Measurements from ENCODE around the gene SELENBP1.

Gene SELENBP1

DNA sequence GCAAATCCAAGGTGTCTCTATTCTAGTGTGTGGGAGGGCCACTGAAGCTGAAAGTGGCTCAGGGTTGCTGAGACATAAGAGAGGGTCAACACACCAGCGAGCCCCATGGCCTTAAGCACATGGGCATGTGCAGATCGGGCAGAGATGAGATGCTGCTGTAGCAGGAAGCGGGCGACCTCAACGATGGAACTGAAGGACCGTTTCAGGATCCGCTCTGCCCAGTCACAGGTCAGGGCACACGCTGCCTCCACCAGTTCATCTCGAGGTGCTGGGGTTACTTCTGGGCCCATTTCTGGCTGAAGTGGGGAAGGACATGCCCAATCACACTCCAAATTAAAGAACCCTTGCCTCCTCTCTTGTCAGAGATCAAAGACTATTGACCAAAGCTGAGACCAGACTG, 28.9 kb downstream of the SELENBP1 start:
- DNase-seq (ENCODE audit: low read depth), result no peak

- no peak for DNase-seq (ENCODE audit: low read depth)
These were observed 29.9 kb downstream of the SELENBP1 start for GRCh38 chr1:151342569-151342968.

DNA sequence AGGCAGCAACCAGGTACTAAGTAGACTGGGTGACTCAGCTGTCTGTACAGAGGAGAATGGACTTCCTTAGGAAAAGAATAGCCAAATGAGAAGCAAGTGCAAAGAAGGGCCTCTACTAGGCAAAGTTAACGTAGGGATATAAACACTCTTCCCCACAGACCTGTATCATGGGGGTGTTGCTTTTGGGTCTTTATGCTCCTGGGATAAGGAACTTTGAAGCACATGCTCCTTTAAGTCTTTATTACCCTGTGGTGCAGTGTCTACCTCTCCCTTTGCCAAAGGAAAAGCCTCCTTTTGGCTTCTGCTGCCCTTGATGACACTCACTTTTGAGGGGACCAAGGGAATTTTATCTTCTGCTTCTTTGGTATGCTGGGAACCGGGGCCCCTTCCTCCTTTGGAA, 30.5 kb downstream of the SELENBP1 start:
- no peak for DNase-seq (ENCODE audit: low read depth)

- DNase-seq (ENCODE audit: low read depth), result peak; percentile 83
These were observed 31.4 kb downstream of the SELENBP1 start for GRCh38 chr1:151340870-151341754.

- DNase-seq (ENCODE audit: low read depth), result no peak
These were observed 35.9 kb downstream of the SELENBP1 start for GRCh38 chr1:151336556-151336955.

GRCh38 chr1:151334822-151335221, 37.7 kb downstream of the SELENBP1 start:
- DNase-seq (ENCODE audit: low read depth), result no peak

DNA sequence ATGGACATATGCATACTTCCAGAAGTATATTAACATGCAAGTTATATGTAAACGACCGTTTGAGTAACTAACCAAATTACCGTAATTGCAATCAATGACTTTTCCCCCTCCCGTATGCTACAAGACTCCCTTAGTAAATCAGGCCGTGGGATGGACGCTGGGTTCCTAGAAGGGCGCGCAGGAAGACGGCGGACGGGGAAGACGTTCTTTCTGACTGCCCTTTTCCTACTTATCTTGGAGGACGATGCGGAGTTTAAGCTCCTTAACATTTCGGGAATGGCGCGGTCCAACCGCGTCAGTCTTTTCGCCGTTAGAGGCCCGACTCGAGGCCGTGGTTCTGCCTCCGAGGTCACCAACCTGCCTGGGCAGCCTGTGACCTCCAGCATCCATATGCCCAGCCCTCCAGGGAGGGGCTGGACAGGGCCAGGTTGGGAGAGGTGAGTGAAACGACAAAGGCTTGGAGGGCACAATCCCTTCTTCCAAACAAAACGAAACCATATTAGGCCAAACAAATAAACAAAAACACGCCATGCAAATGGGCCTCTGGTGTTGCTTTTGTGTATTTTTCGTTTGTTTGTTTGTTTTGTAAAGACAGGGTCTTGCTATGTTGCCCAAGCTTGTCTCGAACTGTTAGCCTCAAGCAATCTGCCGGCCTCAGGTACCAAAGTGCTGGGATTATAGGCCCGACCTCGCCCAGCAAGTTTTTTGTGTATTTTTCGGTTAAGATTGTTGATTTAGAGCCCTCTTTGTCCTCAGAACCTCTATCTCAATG, 44.4 kb downstream of the SELENBP1 start:
- no peak for DNase-seq (ENCODE audit: low read depth)

GRCh38 chr1:151327223-151327902, 45.1 kb downstream of the SELENBP1 start, which contains the start of gene PI4KB:
Gene PI4KB, minus strand, starts transcription at chr1:151327416. Its CDS starts 10,935 bp downstream, at chr1:151316481.
- peak; percentile 99 for DNase-seq (ENCODE audit: low read depth)

GRCh38 chr1:151326619-151327222, 45.8 kb downstream of the SELENBP1 start:
- DNase-seq (ENCODE audit: low read depth), result peak; percentile 55

GRCh38 chr1:151325646-151326429, 46.7 kb downstream of the SELENBP1 start:
- peak; percentile 67 for DNase-seq (ENCODE audit: low read depth)

DNA sequence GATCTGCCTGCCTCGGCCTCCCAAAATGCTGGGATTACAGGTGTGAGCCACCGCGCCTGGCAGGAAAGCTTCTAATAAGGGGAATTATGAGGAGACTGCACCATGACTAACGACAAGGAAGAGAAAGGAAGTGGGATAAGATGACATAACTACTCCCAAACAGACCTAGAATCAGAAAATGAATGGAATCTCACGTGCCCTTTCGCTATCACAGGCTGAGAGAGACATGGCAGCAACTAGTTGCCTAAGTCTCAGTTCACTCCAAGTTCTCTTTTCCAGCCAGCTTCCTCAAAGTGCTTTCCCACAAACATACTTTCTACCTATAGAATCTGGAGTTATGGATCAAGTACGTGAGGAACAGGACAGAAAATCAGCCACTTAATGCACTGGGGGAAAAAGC, 47.3 kb downstream of the SELENBP1 start:
- DNase-seq (ENCODE audit: low read depth), result peak; percentile 37

DNA sequence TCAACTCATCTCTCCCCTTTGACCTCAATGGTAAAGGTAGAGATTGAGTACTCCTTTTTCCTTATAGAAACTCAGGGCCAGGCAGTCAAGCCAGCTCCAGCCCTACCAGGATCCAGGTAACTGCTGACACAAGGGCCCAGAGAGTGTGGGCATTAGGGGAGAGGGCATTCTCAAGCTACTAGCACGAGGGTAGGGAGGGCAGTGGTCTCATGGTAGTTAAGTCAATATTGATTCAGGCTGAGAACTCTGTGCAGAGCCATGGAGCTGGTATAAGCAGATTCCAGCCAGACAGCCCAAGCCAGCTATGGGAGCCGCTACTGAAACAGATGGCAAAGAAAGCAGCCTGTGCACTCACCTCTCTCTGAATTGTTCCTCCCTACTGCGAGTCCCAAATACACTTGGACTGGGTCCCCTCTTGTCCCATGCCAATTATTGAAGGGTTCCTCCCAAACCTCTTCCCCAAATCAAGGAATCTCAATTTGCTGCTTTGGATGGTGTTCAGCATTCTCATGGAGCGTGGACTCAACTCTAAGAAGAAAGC, 48.0 kb downstream of the SELENBP1 start:
- DNase-seq (ENCODE audit: low read depth), result no peak

DNA sequence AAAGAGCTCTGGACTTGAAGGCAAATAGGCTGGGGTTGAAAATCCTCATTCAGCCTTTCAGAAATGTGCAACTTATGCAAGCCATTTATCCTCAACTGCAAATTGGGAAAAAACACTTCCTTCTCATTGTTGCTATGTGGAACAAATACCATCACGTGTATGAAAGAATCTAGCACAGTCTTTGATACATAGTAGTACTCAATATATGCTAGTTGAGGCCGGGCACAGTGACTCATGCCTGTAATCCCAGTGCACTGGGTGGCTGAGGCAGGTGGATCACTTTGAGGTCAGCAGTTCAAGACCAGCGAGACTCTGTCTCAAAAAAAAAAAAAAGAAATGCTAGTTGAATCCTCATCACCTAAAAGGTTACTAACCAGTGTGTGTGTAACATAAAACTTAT, 53.5 kb downstream of the SELENBP1 start:
- DNase-seq (ENCODE audit: low read depth), result peak; percentile 50

DNA sequence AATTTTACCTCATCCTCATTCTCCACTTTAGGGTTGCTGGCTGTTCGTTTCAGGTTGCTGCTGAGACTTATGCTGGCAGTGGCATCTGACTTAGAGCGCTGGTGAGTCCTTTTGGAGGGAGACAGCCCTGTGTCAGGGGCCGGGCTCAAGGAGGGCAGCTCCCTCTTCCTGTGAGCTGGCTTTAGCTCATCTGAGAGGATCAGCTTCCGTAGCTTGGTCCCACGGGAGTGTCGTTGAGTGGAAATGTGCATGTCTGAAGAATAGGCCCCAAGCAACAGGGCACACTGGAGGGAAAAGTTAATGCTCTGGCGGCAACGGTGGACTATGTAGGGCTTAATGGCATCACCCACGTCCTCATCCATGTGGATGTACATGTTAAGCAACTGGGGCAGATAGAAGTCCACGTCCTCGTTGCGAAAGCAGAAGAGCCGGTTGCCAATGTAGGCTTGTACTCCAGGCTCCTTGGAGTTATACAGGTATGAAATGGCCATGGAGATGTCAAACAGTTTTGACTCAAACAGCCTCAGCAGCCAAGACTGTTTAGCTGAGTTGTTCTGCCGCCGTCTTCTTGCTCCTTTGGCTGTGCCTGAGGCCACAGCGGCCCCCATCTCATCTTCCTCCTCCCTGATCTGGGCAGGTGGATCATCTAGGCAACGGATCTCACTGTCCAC, 56.8 kb downstream of the SELENBP1 start:
- DNase-seq (ENCODE audit: low read depth), result no peak

All from iris pigment epithelial cell (primary cell).